HG03521 (cell line): ENCODE data around the gene ARHGAP24.
"Not testable (repeated sequence)": the region's sequence is repeated elsewhere in the genome, so short reads cannot be mapped to it uniquely, and the experiment has no call there.

Experiments used
- ATAC-seq: cut with Tn5 transposase; IDR thresholded peaks from one replicate; pipeline ENCODE4 v1.9.1; 2021; ENCODE audit warnings: mild to moderate bottlenecking, moderate library complexity; ENCODE audit not compliant: unreplicated experiment

Gene ARHGAP24

GRCh38 chr4:85482010-85482738 is 7.2 kb downstream of the ARHGAP24 start:
- ATAC-seq, result no peak

DNA sequence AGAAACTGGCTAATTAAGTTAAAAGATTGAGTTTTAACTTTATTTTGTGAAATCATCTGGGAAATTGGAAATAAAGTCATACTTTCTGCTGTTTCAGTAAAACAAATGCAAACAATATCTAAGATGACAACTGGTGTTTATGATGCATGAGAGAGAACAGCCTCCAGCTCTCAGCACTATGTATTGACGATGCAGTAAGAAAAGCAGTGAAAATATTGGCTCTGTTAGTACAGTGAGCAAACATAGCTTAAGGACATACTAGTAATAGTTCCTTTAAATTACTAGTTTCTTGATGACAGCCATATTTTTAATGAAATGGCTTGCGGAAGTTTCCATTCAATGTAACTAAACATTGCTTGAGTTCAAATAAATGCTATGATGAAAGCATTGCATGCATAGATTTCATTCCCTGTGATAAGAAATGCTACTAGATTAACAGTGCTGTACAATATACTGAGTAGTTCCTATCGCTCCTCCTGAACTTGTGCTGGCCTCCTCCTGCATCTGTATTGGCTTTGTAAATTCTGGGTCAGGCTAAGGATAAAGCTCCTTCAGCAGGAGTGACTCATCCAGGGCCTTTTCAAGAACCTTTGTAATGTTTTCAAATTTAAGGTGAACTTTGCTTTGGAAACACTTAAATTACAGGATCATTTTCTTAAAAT is 11.6 kb downstream of the ARHGAP24 start:
- ATAC-seq, result no peak

DNA sequence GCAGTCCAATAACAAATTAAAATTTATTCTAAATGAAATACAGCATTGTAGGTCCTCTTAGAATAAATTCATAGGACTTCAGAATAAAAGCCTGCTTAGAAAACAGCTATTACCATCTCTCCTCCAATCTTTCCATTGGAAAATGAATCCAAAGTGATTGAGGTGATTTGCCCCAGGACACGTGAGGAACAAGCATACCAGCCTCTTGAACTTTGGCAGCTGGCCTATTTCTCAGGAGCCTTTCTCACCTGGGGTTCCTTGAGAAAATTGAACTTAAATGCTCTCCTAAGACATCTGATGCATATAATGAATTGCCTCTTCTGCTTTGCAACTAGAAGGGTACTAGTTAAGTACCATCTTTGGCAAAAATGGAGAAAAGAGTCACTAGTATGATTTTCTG is 13.5 kb downstream of the ARHGAP24 start:
- ATAC-seq, result no peak

DNA sequence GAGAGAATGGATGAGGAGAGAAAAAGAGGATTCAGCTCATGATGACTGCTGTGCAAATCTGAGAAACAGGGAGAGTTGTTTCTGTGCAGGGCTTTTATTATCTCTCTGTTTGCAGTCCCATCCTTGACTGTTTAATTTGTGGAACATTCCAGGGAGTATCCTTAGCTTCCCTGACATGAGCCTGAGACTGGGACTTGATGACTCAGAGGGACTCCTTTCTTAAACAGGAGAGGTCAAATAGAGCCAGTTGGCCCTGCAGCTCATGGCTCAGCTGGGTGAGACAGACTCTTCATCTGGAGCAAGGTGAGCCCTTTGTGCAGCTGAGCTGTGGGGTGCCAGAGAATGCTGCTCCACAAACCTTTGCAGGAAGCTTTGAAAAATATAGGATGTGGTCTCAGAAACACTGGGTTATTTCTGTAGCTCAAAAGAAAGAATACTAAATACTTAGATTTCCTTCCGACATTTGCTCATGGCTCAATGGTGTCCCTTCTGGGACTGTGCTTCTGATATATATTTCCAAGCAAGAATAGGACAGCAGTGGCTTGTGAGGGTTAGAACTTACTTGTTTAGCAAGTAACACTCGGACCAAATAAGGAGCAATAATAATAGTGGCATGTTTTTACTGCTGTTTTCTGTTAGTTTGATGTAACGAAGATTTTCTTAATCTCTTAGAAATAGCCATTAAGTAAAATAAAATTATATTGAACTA is 14.5 kb downstream of the ARHGAP24 start:
- ATAC-seq, result no peak

GRCh38 chr4:85491527-85491926 is 16.6 kb downstream of the ARHGAP24 start:
- ATAC-seq, result no peak

- ATAC-seq, result no peak
Measured at GRCh38 chr4:85492336-85492735, 17.4 kb downstream of the ARHGAP24 start.

DNA sequence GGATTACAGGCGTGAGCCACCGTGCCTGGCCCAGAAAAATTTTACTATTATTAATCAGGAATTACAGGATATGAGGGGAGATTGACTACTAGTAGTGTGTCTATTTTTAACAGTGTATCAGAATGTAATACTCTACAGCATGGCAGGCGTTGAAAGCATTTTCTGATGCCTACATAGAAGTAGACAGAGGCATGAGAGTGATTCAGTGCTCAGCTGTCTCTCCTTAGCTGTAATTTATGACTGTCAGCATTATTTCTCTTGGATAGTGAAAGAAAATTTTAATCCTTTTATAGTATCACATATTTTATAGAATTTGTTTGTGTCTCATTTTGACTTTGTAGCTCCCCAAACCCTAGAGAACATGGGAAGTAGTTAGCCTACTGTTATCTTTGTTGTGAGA is 20.7 kb downstream of the ARHGAP24 start:
- ATAC-seq, result no peak

- no peak for ATAC-seq
Measured at GRCh38 chr4:85496126-85496849, 21.3 kb downstream of the ARHGAP24 start.

GRCh38 chr4:85496933-85497332 is 22.0 kb downstream of the ARHGAP24 start:
- ATAC-seq, result no peak

GRCh38 chr4:85498068-85498733 is 23.3 kb downstream of the ARHGAP24 start:
- peak; percentile 85 for ATAC-seq

DNA sequence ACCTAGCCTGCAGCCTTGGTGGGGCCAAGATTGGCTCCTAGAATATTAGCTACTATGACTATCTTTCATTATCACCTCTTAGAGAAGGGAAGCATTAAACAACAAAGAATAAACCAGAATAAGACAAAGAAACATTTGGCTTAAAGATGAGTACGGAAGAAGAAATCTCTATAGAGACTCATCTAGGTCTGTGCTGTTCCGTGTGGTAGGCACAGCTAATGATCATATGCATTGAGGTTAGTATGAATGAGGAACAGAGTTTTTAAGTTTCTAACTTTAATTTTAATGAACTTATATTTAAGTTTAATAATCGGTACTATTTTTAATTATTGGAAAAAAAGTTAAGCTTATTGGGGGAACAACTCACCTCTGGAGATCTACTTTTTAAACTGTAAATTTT is 24.6 kb downstream of the ARHGAP24 start:
- no peak for ATAC-seq

DNA sequence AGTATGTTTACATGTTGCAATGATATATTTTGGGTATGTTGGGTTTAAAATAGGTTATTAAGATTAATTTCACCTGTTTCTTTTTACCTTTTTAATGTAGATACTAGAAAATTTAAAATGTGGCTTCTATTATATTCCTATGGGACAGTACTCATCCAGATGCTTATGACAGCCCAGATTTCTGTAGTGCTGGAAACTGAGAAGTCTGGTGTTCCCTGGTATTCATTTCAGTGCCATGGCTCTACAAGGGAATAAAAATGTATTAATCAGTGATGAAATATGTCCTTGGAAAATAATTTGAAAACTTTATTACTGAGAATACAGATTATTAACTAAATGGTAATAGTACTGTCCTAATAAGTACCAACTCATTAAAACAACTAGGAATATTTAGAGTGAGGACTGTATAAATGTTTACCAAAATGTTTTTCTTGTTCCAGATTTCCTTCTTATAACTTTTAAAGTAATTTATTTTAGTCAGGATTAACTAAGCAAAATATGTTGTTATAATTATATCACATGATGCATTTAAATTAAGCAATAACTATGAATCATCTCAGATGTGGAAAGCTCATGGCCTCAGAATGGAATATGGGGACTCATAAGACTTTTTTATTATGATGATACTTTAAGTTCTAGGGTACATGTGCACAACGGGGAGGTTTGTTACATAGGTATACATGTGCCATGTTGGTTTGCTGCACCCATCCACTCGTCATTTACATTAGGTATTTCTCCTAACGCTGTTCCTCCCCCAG is 25.3 kb downstream of the ARHGAP24 start:
- no peak for ATAC-seq

GRCh38 chr4:85501145-85501544 is 26.2 kb downstream of the ARHGAP24 start:
- ATAC-seq, result not testable (repeated sequence)

DNA sequence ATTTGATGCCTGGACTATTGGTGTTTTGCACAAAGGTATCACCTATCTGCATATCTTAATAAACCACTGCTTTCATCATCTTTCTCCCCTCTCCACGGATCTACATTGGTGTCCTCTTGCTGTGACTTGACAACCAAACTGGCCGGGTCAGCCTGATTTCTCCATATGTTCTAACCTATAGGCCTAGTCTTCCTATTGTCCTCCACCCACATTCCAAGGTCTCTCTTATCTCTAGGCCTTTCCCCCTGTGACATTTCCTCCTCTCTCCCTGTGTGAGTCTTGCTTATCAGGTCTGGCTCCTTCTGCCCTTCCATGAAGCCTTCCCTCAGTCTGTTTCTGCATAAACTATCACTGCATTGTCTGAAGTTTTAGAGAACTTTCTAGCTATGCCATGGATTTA is 33.7 kb downstream of the ARHGAP24 start:
- no peak for ATAC-seq

GRCh38 chr4:85509882-85510631 is 35.1 kb downstream of the ARHGAP24 start:
- no peak for ATAC-seq

DNA sequence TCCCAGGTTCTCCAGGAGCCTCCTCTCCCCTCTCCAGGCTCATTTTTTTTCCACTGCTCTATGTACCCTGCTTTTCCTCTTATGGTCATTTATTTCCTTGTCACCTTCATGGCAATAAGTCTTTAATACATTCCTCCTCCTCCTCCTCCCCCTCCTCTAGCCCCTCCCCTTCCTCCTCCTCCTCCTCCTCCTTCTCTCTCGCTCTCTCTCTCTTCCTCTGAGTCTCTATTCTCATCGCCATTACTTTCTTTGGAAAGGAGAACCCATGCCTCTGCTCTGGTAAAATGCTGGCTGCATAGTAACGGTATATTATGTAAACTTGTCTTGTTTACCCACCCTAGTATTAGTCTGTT is 35.7 kb downstream of the ARHGAP24 start:
- no peak for ATAC-seq

- ATAC-seq, result no peak
Measured at GRCh38 chr4:85512446-85513205, 37.7 kb downstream of the ARHGAP24 start.

GRCh38 chr4:85514117-85514516 is 39.2 kb downstream of the ARHGAP24 start:
- ATAC-seq, result no peak

DNA sequence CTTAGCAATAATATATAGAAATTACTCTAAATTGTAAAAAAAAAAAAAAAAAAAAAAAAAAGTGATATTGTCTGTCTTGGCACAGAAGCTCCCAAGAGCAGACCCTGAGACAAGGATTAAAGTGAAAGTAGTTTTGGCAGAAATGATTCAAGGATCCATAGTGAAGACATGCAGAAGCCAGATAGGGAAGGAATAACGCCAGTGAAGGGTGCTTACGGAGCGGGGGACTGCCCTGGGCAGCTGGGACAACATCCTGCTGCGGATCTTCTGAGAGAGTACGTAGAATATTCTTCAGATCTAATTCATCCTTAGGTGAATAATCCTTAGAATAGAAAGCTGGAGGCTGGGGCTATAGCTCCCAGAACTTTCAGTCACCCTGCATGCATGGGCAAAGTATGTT is 39.8 kb downstream of the ARHGAP24 start:
- no peak for ATAC-seq
